ENCODE data around the gene PLEKHO2.

The PLEKHO2 gene

GRCh38 chr15:64858021-64858575, 16.4 kb downstream of the PLEKHO2 start:
- no peak for DNase-seq

GRCh38 chr15:64859226-64859625, 17.5 kb downstream of the PLEKHO2 start:
- no peak for DNase-seq

- DNase-seq: no peak
Measured at GRCh38 chr15:64861331-64861730, 19.6 kb downstream of the PLEKHO2 start.

GRCh38 chr15:64861960-64862359, 20.2 kb downstream of the PLEKHO2 start:
- no peak for DNase-seq

- no peak for DNase-seq
Measured at GRCh38 chr15:64862408-64862807, 20.7 kb downstream of the PLEKHO2 start.

- no peak for DNase-seq
Measured at GRCh38 chr15:64864068-64864467, 22.4 kb downstream of the PLEKHO2 start.

GRCh38 chr15:64865126-64865997, 23.6 kb downstream of the PLEKHO2 start:
- DNase-seq: no peak

GRCh38 chr15:64865998-64866520, 24.3 kb downstream of the PLEKHO2 start:
- no peak for DNase-seq

GRCh38 chr15:64869501-64869900, 27.8 kb downstream of the PLEKHO2 start:
- no peak for DNase-seq

GRCh38 chr15:64870353-64870752, 28.6 kb downstream of the PLEKHO2 start:
- no peak for DNase-seq

- DNase-seq: no peak
Measured at GRCh38 chr15:64875641-64876223, 34.0 kb downstream of the PLEKHO2 start.

- DNase-seq: no peak
Measured at GRCh38 chr15:64877435-64877834, 35.7 kb downstream of the PLEKHO2 start.

- no peak for DNase-seq
Measured at GRCh38 chr15:64878705-64879104, 37.0 kb downstream of the PLEKHO2 start.

- DNase-seq: no peak
Measured at GRCh38 chr15:64883100-64883581, 41.4 kb downstream of the PLEKHO2 start.

GRCh38 chr15:64883997-64884511, 42.3 kb downstream of the PLEKHO2 start:
- DNase-seq: no peak

- no peak for DNase-seq
Measured at GRCh38 chr15:64884679-64885078, 43.0 kb downstream of the PLEKHO2 start.

GRCh38 chr15:64888336-64888735, 46.6 kb downstream of the PLEKHO2 start:
- no peak for DNase-seq

GRCh38 chr15:64891561-64891960, 49.8 kb downstream of the PLEKHO2 start:
- DNase-seq: no peak

GRCh38 chr15:64892847-64893403, 51.2 kb downstream of the PLEKHO2 start:
- DNase-seq: no peak

GRCh38 chr15:64893481-64894394, 52.0 kb downstream of the PLEKHO2 start:
- peak; percentile 64 to 74 for DNase-seq

GRCh38 chr15:64894395-64895056, 52.8 kb downstream of the PLEKHO2 start:
- no peak for DNase-seq

Data from NCI-H1930 (cell line).